PC-9 (cell line): ENCODE data around the gene CLCN6. TPM values are rescaled to one million over a fixed set of nuclear protein-coding genes. Genes with fewer than 3 reads are reported as not detected.

ENCODE experiments used
- BruUV-seq: library from RNA; stranded (reverse); fragments of 400-500 nt; replicated peaks from 2 replicates; lab custom pipeline; 2021; lab: Mats Ljungman, UMichigan
- CTCF ChIA-PET: fragments of 300-600 bp; sonication (Branson Sonifier 250); formaldehyde crosslinking; loops from one replicate; lab custom pipeline; 2022; ENCODE audit warnings: antibody characterized with exemption; lab: Charles Lee
- POLR2A ChIA-PET: fragments of 300-600 bp; sonication (Branson Sonifier 250); formaldehyde crosslinking; loops from one replicate; lab custom pipeline; 2022; ENCODE audit warnings: antibody characterized with exemption; ENCODE audit not compliant: unreplicated experiment; lab: Charles Lee
- DNase-seq, 2 experiments: peaks; one replicate each; pipeline versions ENCODE4 v3.0.0 to v3.0.0-alpha.2; 2015 to 2022; ENCODE audit warnings: mixed read lengths in 1 of 2
- H2AFZ ChIP-seq: fragments of 200-600 bp; sonication (generic); 2 replicates; pipeline ENCODE4 v1.8.1; 2017; ENCODE audit warnings: antibody characterized with exemption
- H3F3A ChIP-seq: fragments of 200-600 bp; sonication (generic); 2 replicates; pipeline ENCODE4 v1.8.1; 2017; ENCODE audit warnings: antibody characterized with exemption, mild to moderate bottlenecking, low read depth; ENCODE audit not compliant: insufficient read depth
- H3K27ac ChIP-seq: fragments of 200-600 bp; sonication (generic); 2 replicates; pipeline ENCODE4 v1.6.1; 2016; ENCODE audit warnings: mixed run types
- H3K27me3 ChIP-seq: fragments of 200-600 bp; sonication (generic); 2 replicates; pipeline ENCODE4 v1.6.1; 2016; ENCODE audit warnings: low read depth, mixed run types; ENCODE audit not compliant: insufficient read depth
- H3K36me3 ChIP-seq: fragments of 200-600 bp; sonication (generic); 2 replicates; pipeline ENCODE4 v1.6.1; 2016; ENCODE audit warnings: low read depth, mixed run types
- H3K4me1 ChIP-seq: fragments of 200-600 bp; sonication (generic); replicated peaks from 2 replicates; pipeline ENCODE4 v1.6.1; 2016; ENCODE audit warnings: mixed run types; ENCODE audit not compliant: insufficient read depth
- H3K4me2 ChIP-seq: fragments of 200-600 bp; sonication (generic); 2 replicates; pipeline ENCODE4 v1.6.1; 2017; ENCODE audit warnings: mixed run types
- H3K4me3 ChIP-seq: fragments of 200-600 bp; sonication (generic); 2 replicates; pipeline ENCODE4 v1.6.1; 2016; ENCODE audit warnings: mixed run types
- H3K79me2 ChIP-seq: fragments of 200-600 bp; sonication (generic); 2 replicates; pipeline ENCODE4 v1.6.1; 2017; ENCODE audit warnings: low read depth, mixed run types
- H3K9me2 ChIP-seq: fragments of 200-600 bp; sonication (generic); 2 replicates; pipeline ENCODE4 v1.8.1; 2017; ENCODE audit warnings: mild to moderate bottlenecking; ENCODE audit not compliant: insufficient read depth
- H3K9me3 ChIP-seq: fragments of 200-600 bp; sonication (generic); 2 replicates; pipeline ENCODE4 v1.8.1; 2016; ENCODE audit warnings: low read depth; ENCODE audit not compliant: insufficient read depth
- H4K20me1 ChIP-seq: fragments of 200-600 bp; sonication (generic); 2 replicates; pipeline ENCODE4 v1.8.1; 2017; ENCODE audit not compliant: insufficient read depth
- EZH2 ChIP-seq: fragments of 200-600 bp; sonication (generic); IDR thresholded peaks from 2 replicates; pipeline ENCODE4 v1.8.0; 2017; ENCODE audit warnings: antibody characterized with exemption, low read depth
- intact Hi-C: fragments of 100-400 bp; cut with micrococcal nuclease; formaldehyde crosslinking; loops from one replicate; pipeline ENCODE4 v1.10.0; 2022; ENCODE audit not compliant: unreplicated experiment
- total RNA-seq: library from RNA; stranded (reverse); gene quantifications from 2 replicates; pipeline ENCODE4 v1.2.3, GENCODE V29; 2021
- TF ChIP-seq, protein P1 (sequence below): fragments of 200-600 bp; sonication (generic); conservative IDR thresholded peaks from 2 replicates; pipeline ENCODE4 v1.6.1; 2017; ENCODE audit warnings: mixed run types, antibody characterized with exemption, mild to moderate bottlenecking, moderate library complexity

Gene CLCN6
- total RNA-seq, 1 experiment from 2014 or later, result 16.7 TPM

GRCh38 chr1:11869104-11869503 is 63.1 kb downstream of the CLCN6 start:
- Histone ChIP-seq H3K4me3 (no peak overlapping the region), H4K20me1 (no peaks in the 10 kb centered on the region), H3K27ac (no peak overlapping the region), H3K9me3 (no peaks in the 10 kb centered on the region), H3K36me3 (no peaks in the 10 kb centered on the region), H3K4me2 (no peak overlapping the region), H3K4me1 (no peaks in the 10 kb centered on the region), H2AFZ (no peak overlapping the region), H3F3A (no peaks in the 10 kb centered on the region), H3K79me2 (no peaks in the 10 kb centered on the region), H3K27me3 (peaks cover 53% of the 10 kb centered on the region), H3K9me2 (no peaks in the 10 kb centered on the region)
- intact Hi-C loops, result no loop called here
- no peak for DNase-seq
- no peak for TF ChIP-seq EZH2
- TF ChIP-seq, protein P1, sequence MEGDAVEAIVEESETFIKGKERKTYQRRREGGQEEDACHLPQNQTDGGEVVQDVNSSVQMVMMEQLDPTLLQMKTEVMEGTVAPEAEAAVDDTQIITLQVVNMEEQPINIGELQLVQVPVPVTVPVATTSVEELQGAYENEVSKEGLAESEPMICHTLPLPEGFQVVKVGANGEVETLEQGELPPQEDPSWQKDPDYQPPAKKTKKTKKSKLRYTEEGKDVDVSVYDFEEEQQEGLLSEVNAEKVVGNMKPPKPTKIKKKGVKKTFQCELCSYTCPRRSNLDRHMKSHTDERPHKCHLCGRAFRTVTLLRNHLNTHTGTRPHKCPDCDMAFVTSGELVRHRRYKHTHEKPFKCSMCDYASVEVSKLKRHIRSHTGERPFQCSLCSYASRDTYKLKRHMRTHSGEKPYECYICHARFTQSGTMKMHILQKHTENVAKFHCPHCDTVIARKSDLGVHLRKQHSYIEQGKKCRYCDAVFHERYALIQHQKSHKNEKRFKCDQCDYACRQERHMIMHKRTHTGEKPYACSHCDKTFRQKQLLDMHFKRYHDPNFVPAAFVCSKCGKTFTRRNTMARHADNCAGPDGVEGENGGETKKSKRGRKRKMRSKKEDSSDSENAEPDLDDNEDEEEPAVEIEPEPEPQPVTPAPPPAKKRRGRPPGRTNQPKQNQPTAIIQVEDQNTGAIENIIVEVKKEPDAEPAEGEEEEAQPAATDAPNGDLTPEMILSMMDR, result no peak
- ChIA-PET CTCF (no interaction called here), POLR2A (no interaction called here)
- BruUV-seq, result no TSS peak

DNA sequence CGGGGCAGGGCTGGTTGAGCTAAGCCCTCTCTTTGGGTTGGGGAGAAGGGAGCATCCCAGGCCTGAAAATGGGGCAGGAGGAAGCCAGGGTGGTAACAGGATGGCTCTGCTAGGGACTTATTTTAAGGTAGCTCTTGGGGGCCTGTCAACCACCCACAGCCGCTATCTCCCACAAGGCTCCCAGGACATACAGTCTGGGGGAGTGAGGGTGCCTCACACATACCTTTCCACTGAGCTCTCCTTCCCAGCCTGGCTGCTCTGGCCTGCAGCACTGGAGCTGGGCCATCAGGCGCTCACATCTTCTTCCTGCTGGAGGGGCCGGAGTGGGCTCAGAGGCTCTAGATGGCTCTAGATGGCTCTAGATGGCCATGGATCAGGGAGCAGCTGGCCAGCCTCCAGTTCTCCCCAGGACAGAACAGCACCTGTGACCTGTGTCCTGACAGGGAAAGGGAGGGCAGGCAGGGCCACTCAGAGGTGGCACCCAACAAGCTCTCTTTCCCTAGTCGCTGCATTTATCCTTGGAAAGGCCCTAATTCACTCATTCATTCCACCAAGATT is 63.7 kb downstream of the CLCN6 start:
- no peak overlapping the region for H3K27ac ChIP-seq
- TF ChIP-seq, protein P1, result no peak
- TF ChIP-seq EZH2, result no peak
- H3K9me2 ChIP-seq, result no peaks in the 10 kb centered on the region
- no peak overlapping the region for H3K4me3 ChIP-seq
- H3K4me1 ChIP-seq, result no peaks in the 10 kb centered on the region
- no peaks in the 10 kb centered on the region for H3K36me3 ChIP-seq
- no peaks in the 10 kb centered on the region for H3K79me2 ChIP-seq
- no peaks in the 10 kb centered on the region for H4K20me1 ChIP-seq
- no peaks in the 10 kb centered on the region for H3F3A ChIP-seq
- peaks cover 53% of the 10 kb centered on the region for H3K27me3 ChIP-seq
- POLR2A ChIA-PET, result no interaction called here
- CTCF ChIA-PET, result interaction anchor here (0.5 kb wide), 1 partner anchor 38 kb away, joined by 4 read pairs; no protein-coding TSS in a partner anchor
- DNase-seq, result no peak
- intact Hi-C loops, result no loop called here
- H3K9me3 ChIP-seq, result no peaks in the 10 kb centered on the region
- no peak overlapping the region for H2AFZ ChIP-seq
- BruUV-seq, result no TSS peak
- no peak overlapping the region for H3K4me2 ChIP-seq

- Histone ChIP-seq H3K4me3 (no peak overlapping the region), H3K4me2 (no peak overlapping the region), H2AFZ (no peak overlapping the region), H3K9me2 (no peaks in the 10 kb centered on the region), H4K20me1 (no peaks in the 10 kb centered on the region), H3K27me3 (peaks cover 57% of the 10 kb centered on the region), H3F3A (no peaks in the 10 kb centered on the region), H3K4me1 (no peaks in the 10 kb centered on the region), H3K36me3 (no peaks in the 10 kb centered on the region), H3K79me2 (no peaks in the 10 kb centered on the region), H3K27ac (no peak overlapping the region), H3K9me3 (no peaks in the 10 kb centered on the region)
- BruUV-seq, result no TSS peak
- DNase-seq, result no peak
- intact Hi-C loops, result no loop called here
- TF ChIP-seq EZH2, result no peak
- TF ChIP-seq, protein P1, result no peak
- CTCF ChIA-PET, result no interaction called here
- POLR2A ChIA-PET, result interaction anchor here (0.7 kb wide), 1 partner anchor 389 kb away, joined by 3 read pairs; no protein-coding TSS in a partner anchor
These were observed 66.6 kb downstream of the CLCN6 start for GRCh38 chr1:11872545-11872944.
